SK-N-SH treated with all-trans-retinoic acid at 6 μM for 48 hours (cell line): ENCODE results near the gene PCDHGA1.

Source experiments
- ATAC-seq: fragments of 200-7000 bp; cut with Tn5 transposase; 3 replicates; pipeline ENCODE4 v1.9.1; 2020; ENCODE audit warnings: mild to moderate bottlenecking, moderate library complexity
- ARNTL ChIP-seq: fragments of 450-650 bp; formaldehyde crosslinking; IDR thresholded peaks from 2 replicates; pipeline ENCODE4 v1.5.0; 2020; ENCODE audit warnings: low read depth, mild to moderate bottlenecking, moderate library complexity, borderline replicate concordance
- CREB5 ChIP-seq: fragments of 250-450 bp; sonication (Bioruptor Pico); IDR thresholded peaks from 2 replicates; pipeline ENCODE4 v1.5.1; 2020; ENCODE audit warnings: low read depth, mild to moderate bottlenecking, moderate library complexity
- CSDC2 ChIP-seq: fragments of 250-450 bp; sonication (Bioruptor Pico); IDR thresholded peaks from 2 replicates; pipeline ENCODE4 v1.5.0; 2020; ENCODE audit warnings: mild to moderate bottlenecking, moderate library complexity
- CSRNP3 ChIP-seq: fragments of 250-450 bp; sonication (Bioruptor Pico); IDR thresholded peaks from 2 replicates; pipeline ENCODE4 v1.5.1; 2021; ENCODE audit warnings: mild to moderate bottlenecking, moderate library complexity
- ESRRG ChIP-seq: fragments of 250-450 bp; sonication (Bioruptor Pico); IDR thresholded peaks from 2 replicates; pipeline ENCODE4 v1.6.1; 2021; ENCODE audit warnings: mild to moderate bottlenecking
- GLIS3 ChIP-seq: fragments of 250-450 bp; sonication (Bioruptor Pico); IDR thresholded peaks from 2 replicates; pipeline ENCODE4 v1.5.0; 2020; ENCODE audit warnings: mild to moderate bottlenecking, moderate library complexity
- ISL1 ChIP-seq: fragments of 250-450 bp; sonication (Bioruptor Pico); IDR thresholded peaks from 2 replicates; pipeline ENCODE4 v2.1.2; 2022; ENCODE audit warnings: mild to moderate bottlenecking, moderate library complexity
- OSR1 ChIP-seq: fragments of 250-450 bp; sonication (Bioruptor Pico); IDR thresholded peaks from 2 replicates; pipeline ENCODE4 v1.8.0; 2022; ENCODE audit warnings: moderate library complexity, mild to moderate bottlenecking, inconsistent platforms
- PATZ1 ChIP-seq: fragments of 250-450 bp; sonication (Bioruptor Pico); IDR thresholded peaks from 2 replicates; pipeline ENCODE4 v1.8.0; 2020; ENCODE audit warnings: mild to moderate bottlenecking, moderate library complexity, borderline replicate concordance
- POU6F1 ChIP-seq: fragments of 250-450 bp; sonication (Bioruptor Pico); IDR thresholded peaks from 2 replicates; pipeline ENCODE4 v1.8.0; 2021; ENCODE audit warnings: low read depth, mild to moderate bottlenecking, moderate library complexity, borderline replicate concordance
- RARB ChIP-seq: fragments of 250-450 bp; sonication (Bioruptor Pico); IDR thresholded peaks from 2 replicates; pipeline ENCODE4 v1.8.0; 2021; ENCODE audit warnings: mild to moderate bottlenecking, moderate library complexity
- SNAI2 ChIP-seq: fragments of 250-450 bp; sonication (Bioruptor Pico); IDR thresholded peaks from 2 replicates; pipeline ENCODE4 v1.5.0; 2020; ENCODE audit warnings: mild to moderate bottlenecking, moderate library complexity
- TCF4 ChIP-seq: fragments of 250-450 bp; sonication (Bioruptor Pico); IDR thresholded peaks from 2 replicates; pipeline ENCODE4 v1.8.0; 2021; ENCODE audit warnings: mild to moderate bottlenecking, moderate library complexity, borderline replicate concordance
- TOX ChIP-seq: fragments of 250-450 bp; sonication (Bioruptor Pico); IDR thresholded peaks from 2 replicates; pipeline ENCODE4 v1.8.0; 2021; ENCODE audit warnings: mild to moderate bottlenecking, moderate library complexity, borderline replicate concordance
- ZC3H10 ChIP-seq: fragments of 250-450 bp; sonication (Bioruptor Pico); IDR thresholded peaks from 2 replicates; pipeline ENCODE4 v1.5.1; 2021; ENCODE audit warnings: mild to moderate bottlenecking, moderate library complexity
- ZFP30 ChIP-seq: fragments of 450-650 bp; formaldehyde crosslinking; IDR thresholded peaks from 2 replicates; pipeline ENCODE4 v1.5.0; 2022; ENCODE audit warnings: mild to moderate bottlenecking, moderate library complexity
- ZNF565 ChIP-seq: fragments of 450-650 bp; formaldehyde crosslinking; conservative IDR thresholded peaks from 2 replicates; pipeline ENCODE4 v1.5.0; 2020; ENCODE audit warnings: low read depth, mild to moderate bottlenecking, moderate library complexity
- ZNF70 ChIP-seq: fragments of 450-650 bp; formaldehyde crosslinking; IDR thresholded peaks from 2 replicates; pipeline ENCODE4 v1.5.0; 2020; ENCODE audit warnings: mild to moderate bottlenecking, moderate library complexity
- ZNF8 ChIP-seq: fragments of 450-650 bp; formaldehyde crosslinking; IDR thresholded peaks from 2 replicates; pipeline ENCODE4 v1.5.0; 2020; ENCODE audit warnings: mild to moderate bottlenecking, moderate library complexity

The PCDHGA1 gene

GRCh38 chr5:141534492-141535213 is 204.3 kb downstream of the PCDHGA1 start:
- peak; percentile 85 for ATAC-seq

GRCh38 chr5:141543053-141543452 is 212.7 kb downstream of the PCDHGA1 start:
- no peak for TF ChIP-seq ZNF70 (CRISPR knock-in tag)
- ATAC-seq: no peak

More at GRCh38 chr5:141534492-141535213, 204.3 kb downstream of the PCDHGA1 start:
- no peak for TF ChIP-seq ZFP30 (CRISPR knock-in tag)
- no peak for TF ChIP-seq PATZ1 (CRISPR knock-in tag)
- TF ChIP-seq OSR1 (CRISPR knock-in tag): no peak
- peak; percentile 83 for TF ChIP-seq ZNF70 (CRISPR knock-in tag)
- peak; percentile 66; the same call in 1 of the 2 replicates for TF ChIP-seq TCF4 (CRISPR knock-in tag)
- no peak for TF ChIP-seq GLIS3 (CRISPR knock-in tag)
- no peak for TF ChIP-seq RARB (CRISPR knock-in tag)
- no peak for TF ChIP-seq CREB5 (CRISPR knock-in tag)

GRCh38 chr5:141547488-141547887 is 217.2 kb downstream of the PCDHGA1 start:
- no peak for ATAC-seq
- TF ChIP-seq ZC3H10 (CRISPR knock-in tag): no peak
- no peak for TF ChIP-seq ARNTL (CRISPR knock-in tag)
- TF ChIP-seq TCF4 (CRISPR knock-in tag): no peak
- no peak for TF ChIP-seq ZNF8 (CRISPR knock-in tag)
- no peak for TF ChIP-seq ZNF70 (CRISPR knock-in tag)
- no peak for TF ChIP-seq TOX (CRISPR knock-in tag)
- no peak for TF ChIP-seq ISL1 (CRISPR knock-in tag)
- TF ChIP-seq CSDC2 (CRISPR knock-in tag): no peak
- no peak for TF ChIP-seq CREB5 (CRISPR knock-in tag)
- TF ChIP-seq RARB (CRISPR knock-in tag): no peak
- no peak for TF ChIP-seq SNAI2 (CRISPR knock-in tag)
- no peak for TF ChIP-seq OSR1 (CRISPR knock-in tag)
- TF ChIP-seq PATZ1 (CRISPR knock-in tag): no peak
- TF ChIP-seq POU6F1 (CRISPR knock-in tag): no peak
- no peak for TF ChIP-seq CSRNP3 (CRISPR knock-in tag)
- TF ChIP-seq ZNF565: no peak
- TF ChIP-seq GLIS3 (CRISPR knock-in tag): no peak
- TF ChIP-seq ESRRG: no peak
